NOMO-1 (cell line): ENCODE measurements around the gene RIMBP2.

Source experiments
- DNase-seq, 2 experiments: peaks; one replicate each; lab custom pipeline; 2025; ENCODE audit not compliant: unreplicated experiment in 2 of 2; lab: John Stamatoyannopoulos, UW

RIMBP2 gene

GRCh38 chr12:130476451-130477135 lies 239.5 kb downstream of the RIMBP2 start:
- DNase-seq, result no peak

GRCh38 chr12:130474599-130475269 lies 241.4 kb downstream of the RIMBP2 start:
- DNase-seq, result no peak

GRCh38 chr12:130473266-130473665 lies 242.8 kb downstream of the RIMBP2 start:
- DNase-seq, result no peak

GRCh38 chr12:130470969-130471368 lies 245.1 kb downstream of the RIMBP2 start:
- DNase-seq, result no peak

- no peak for DNase-seq
Measured at GRCh38 chr12:130469552-130469951, 246.5 kb downstream of the RIMBP2 start.

- DNase-seq, result no peak
Measured at GRCh38 chr12:130468700-130469245, 247.3 kb downstream of the RIMBP2 start.

GRCh38 chr12:130468186-130468585 lies 247.9 kb downstream of the RIMBP2 start:
- no peak for DNase-seq

- DNase-seq, result no peak
Measured at GRCh38 chr12:130465626-130466025, 250.5 kb downstream of the RIMBP2 start.

GRCh38 chr12:130465046-130465445 lies 251.1 kb downstream of the RIMBP2 start:
- DNase-seq, result no peak

GRCh38 chr12:130463818-130464670 lies 252.1 kb downstream of the RIMBP2 start:
- DNase-seq, result no peak

- no peak for DNase-seq
Measured at GRCh38 chr12:130463275-130463658, 252.8 kb downstream of the RIMBP2 start.

- DNase-seq, result no peak
Measured at GRCh38 chr12:130462558-130463274, 253.4 kb downstream of the RIMBP2 start.

- no peak for DNase-seq
Measured at GRCh38 chr12:130461839-130462557, 254.1 kb downstream of the RIMBP2 start.

GRCh38 chr12:130461447-130461815 lies 254.7 kb downstream of the RIMBP2 start:
- no peak for DNase-seq

- DNase-seq, result no peak
Measured at GRCh38 chr12:130460611-130461446, 255.3 kb downstream of the RIMBP2 start.

- no peak for DNase-seq
Measured at GRCh38 chr12:130459916-130460315, 256.2 kb downstream of the RIMBP2 start.

- no peak for DNase-seq
Measured at GRCh38 chr12:130458341-130458740, 257.8 kb downstream of the RIMBP2 start.

- DNase-seq, result no peak
Measured at GRCh38 chr12:130457215-130457614, 258.9 kb downstream of the RIMBP2 start.
